ENCODE measurements around the gene TMEM92. TPM values are rescaled to one million over a fixed set of nuclear protein-coding genes. Genes with fewer than 3 reads are reported as not detected.

Gene TMEM92
- total RNA-seq, 1 donor from 2014 or later, result 3.5 TPM

GRCh38 chr17:50304781-50305404 lies 30.6 kb downstream of the TMEM92 start:
- H3K27me3 Mint-ChIP-seq (ENCODE audit: low read depth), result peaks cover 2% of the 10 kb centered on the region
- no peak for DNase-seq (ENCODE audit: low read depth, low spot score)
- no peaks in the 10 kb centered on the region for H3K36me3 Mint-ChIP-seq (ENCODE audit: low read depth)
- no peaks in the 10 kb centered on the region for H3K9me3 Mint-ChIP-seq
- H3K4me1 Mint-ChIP-seq, result peaks cover 8% of the 10 kb centered on the region
- TF ChIP-seq CTCF (conservative IDR thresholded peaks at IDR 0.05), result no peak
- H3K27ac Mint-ChIP-seq (ENCODE audit: unreplicated experiment), result no peak overlapping the region
- no peak overlapping the region for H3K4me3 Mint-ChIP-seq

- Mint-ChIP-seq H3K27ac (ENCODE audit: unreplicated experiment) (no peak overlapping the region), H3K27me3 (ENCODE audit: low read depth) (peaks cover 7% of the 10 kb centered on the region)
Measured at GRCh38 chr17:50307654-50308053, 33.4 kb downstream of the TMEM92 start.

DNA sequence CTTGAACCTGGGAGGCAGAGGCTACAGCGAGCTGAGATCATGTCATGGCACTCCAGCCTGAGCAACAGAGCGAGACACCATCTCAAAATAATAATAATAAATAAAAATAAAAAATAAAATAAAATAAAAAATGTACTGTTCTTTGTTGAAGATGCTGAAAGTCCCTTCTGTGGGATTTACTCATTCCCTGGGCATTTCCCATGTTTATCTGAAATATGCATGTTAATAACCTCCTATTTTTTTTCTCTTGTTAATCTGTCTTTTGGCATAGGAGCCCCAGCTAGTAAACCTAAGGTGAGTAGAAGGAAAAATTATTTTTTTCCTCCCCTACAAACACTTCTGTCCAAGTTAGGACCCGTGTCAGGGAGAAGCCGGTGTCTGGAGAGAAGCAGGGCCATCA lies 34.4 kb downstream of the TMEM92 start:
- Mint-ChIP-seq H3K4me3 (no peak overlapping the region), H3K4me1 (peaks cover 8% of the 10 kb centered on the region), H3K36me3 (ENCODE audit: low read depth) (no peaks in the 10 kb centered on the region), H3K27me3 (ENCODE audit: low read depth) (peaks cover 7% of the 10 kb centered on the region), H3K9me3 (no peaks in the 10 kb centered on the region), H3K27ac (ENCODE audit: unreplicated experiment) (no peak overlapping the region)
- no peak for DNase-seq (ENCODE audit: low read depth, low spot score)
- no peak for TF ChIP-seq CTCF (conservative IDR thresholded peaks at IDR 0.05)

More at GRCh38 chr17:50307654-50308053, 33.4 kb downstream of the TMEM92 start:
- no peak for TF ChIP-seq CTCF (conservative IDR thresholded peaks at IDR 0.05)
- H3K9me3 Mint-ChIP-seq, result no peaks in the 10 kb centered on the region
- H3K4me3 Mint-ChIP-seq, result no peak overlapping the region
- H3K36me3 Mint-ChIP-seq (ENCODE audit: low read depth), result no peaks in the 10 kb centered on the region
- peaks cover 8% of the 10 kb centered on the region for H3K4me1 Mint-ChIP-seq
- no peak for DNase-seq (ENCODE audit: low read depth, low spot score)

DNA sequence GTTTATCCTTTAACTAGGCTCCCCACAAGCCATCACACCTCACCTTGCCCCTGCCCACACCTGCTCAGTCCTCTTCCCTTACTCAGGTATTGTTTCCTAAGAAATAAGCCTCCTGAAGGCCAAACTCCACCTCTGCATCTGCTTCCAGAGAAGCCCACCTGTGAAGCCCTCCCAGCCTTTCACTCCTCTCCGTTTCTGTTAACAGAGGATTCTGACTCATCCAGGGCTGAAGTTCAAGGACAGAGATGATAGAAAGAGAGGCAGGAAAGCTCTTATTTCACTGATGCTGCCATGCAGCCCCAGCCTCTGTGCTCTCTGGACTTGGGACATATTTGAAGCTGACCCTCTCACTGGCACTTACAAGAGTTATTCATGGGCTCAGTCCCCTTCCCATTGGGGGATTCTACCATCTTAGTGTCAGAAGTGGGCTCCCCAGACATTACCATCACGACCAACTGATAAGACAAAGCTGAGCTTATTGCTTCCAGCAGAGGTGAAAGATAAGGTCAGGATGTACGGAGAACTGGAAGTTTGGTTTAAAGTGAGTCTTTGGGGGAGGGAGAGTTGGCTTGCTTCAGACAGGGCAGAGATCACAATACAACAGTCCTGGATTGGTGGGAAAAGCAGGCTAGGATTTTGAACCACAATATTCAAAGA lies 36.3 kb downstream of the TMEM92 start:
- no peak for TF ChIP-seq CTCF (conservative IDR thresholded peaks at IDR 0.05)
- Mint-ChIP-seq H3K4me1 (no peaks in the 10 kb centered on the region), H3K27me3 (ENCODE audit: low read depth) (peaks cover 7% of the 10 kb centered on the region), H3K9me3 (no peaks in the 10 kb centered on the region), H3K36me3 (ENCODE audit: low read depth) (no peaks in the 10 kb centered on the region), H3K4me3 (no peak overlapping the region), H3K27ac (ENCODE audit: unreplicated experiment) (no peak overlapping the region)
- no peak for DNase-seq (ENCODE audit: low read depth, low spot score)

DNA sequence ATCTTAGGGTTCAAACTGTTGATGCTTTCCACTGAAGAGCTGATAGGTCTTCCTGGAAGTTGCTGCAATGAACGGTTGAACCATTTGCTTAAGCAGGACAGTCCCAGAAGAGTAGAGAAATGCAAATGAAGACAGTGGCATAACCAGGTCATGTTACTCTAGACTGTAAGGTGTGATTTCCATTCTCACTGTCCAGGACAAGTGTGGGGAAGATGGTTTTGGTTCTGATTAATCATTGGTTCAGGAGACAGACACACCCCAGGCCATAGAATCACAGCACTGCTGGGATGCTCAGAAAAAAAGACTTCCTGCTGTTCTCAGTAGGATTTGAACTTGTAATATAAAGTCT lies 36.8 kb downstream of the TMEM92 start:
- DNase-seq (ENCODE audit: low read depth, low spot score), result no peak
- Mint-ChIP-seq H3K36me3 (ENCODE audit: low read depth) (no peaks in the 10 kb centered on the region), H3K4me3 (no peak overlapping the region), H3K9me3 (no peaks in the 10 kb centered on the region), H3K27ac (ENCODE audit: unreplicated experiment) (no peak overlapping the region), H3K4me1 (no peaks in the 10 kb centered on the region), H3K27me3 (ENCODE audit: low read depth) (peaks cover 7% of the 10 kb centered on the region)
- no peak for TF ChIP-seq CTCF (conservative IDR thresholded peaks at IDR 0.05)
